ENCODE data around the gene DPP6.

The DPP6 gene

GRCh38 chr7:154232700-154233099 lies 180.5 kb downstream of the DPP6 start:
- TF ChIP-seq, protein P1, sequence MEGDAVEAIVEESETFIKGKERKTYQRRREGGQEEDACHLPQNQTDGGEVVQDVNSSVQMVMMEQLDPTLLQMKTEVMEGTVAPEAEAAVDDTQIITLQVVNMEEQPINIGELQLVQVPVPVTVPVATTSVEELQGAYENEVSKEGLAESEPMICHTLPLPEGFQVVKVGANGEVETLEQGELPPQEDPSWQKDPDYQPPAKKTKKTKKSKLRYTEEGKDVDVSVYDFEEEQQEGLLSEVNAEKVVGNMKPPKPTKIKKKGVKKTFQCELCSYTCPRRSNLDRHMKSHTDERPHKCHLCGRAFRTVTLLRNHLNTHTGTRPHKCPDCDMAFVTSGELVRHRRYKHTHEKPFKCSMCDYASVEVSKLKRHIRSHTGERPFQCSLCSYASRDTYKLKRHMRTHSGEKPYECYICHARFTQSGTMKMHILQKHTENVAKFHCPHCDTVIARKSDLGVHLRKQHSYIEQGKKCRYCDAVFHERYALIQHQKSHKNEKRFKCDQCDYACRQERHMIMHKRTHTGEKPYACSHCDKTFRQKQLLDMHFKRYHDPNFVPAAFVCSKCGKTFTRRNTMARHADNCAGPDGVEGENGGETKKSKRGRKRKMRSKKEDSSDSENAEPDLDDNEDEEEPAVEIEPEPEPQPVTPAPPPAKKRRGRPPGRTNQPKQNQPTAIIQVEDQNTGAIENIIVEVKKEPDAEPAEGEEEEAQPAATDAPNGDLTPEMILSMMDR (IDR thresholded peaks at IDR 0.05; ENCODE audit: insufficient read depth, low read length, missing control alignments) = no peak
- DNase-seq (ENCODE audit: low read depth, low spot score) = no peak
- ChIA-PET POLR2A (no interaction called here), CTCF (no interaction called here)
- no peak overlapping the region for H3K4me3 ChIP-seq (ENCODE audit: low read depth, low read length)

DNA sequence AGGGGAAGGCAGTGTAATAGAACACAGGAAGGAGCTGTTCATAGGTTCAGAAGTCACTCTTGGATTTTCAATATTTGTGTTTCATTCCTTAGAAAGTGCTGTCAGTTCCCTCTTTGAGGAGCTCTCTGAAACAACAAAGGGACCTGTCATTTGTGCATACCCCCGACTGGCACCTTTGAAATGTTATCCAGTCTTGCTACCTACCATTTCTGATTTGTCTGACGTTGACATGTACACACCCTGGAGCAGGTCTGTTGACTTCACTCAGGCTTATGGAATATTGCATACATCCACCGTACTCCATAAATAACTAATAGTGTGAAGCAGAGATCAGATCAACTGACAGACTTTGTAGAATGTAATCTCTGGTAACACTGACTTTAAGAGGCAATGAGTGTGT lies 189.8 kb downstream of the DPP6 start:
- CTCF ChIA-PET = no interaction called here
- POLR2A ChIA-PET = no interaction called here

DNA sequence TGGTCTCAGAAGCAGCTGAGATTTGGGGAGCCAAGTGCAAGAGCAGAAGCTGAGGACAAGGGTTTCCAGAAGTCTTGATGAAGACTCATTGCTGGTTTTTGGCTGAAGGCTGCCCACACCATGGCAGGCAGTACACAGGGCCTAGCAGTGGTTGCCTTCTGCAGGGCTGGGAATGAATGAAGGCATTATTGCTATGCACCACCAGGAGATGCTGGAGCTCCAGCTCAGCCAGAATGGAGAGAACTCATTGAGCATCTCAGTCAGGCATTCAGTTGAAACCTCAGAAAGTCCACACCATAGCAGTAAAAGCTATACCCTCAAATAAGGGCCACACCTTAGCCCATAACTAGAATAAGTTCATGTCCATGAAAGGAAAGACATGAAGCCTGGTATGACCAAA lies 190.5 kb downstream of the DPP6 start:
- TF ChIP-seq, protein P1 (IDR thresholded peaks at IDR 0.05; ENCODE audit: insufficient read depth, low read length, missing control alignments) = no peak
- no peak for DNase-seq (ENCODE audit: low read depth, low spot score)
- ChIA-PET CTCF (no interaction called here), POLR2A (no interaction called here)
- H3K4me3 ChIP-seq (ENCODE audit: low read depth, low read length) = no peak overlapping the region

More for the DNA sequence above, 189.8 kb downstream of the DPP6 start:
- no peak for DNase-seq (ENCODE audit: low read depth, low spot score)
- TF ChIP-seq, protein P1 (IDR thresholded peaks at IDR 0.05; ENCODE audit: insufficient read depth, low read length, missing control alignments) = no peak
- no peak overlapping the region for H3K4me3 ChIP-seq (ENCODE audit: low read depth, low read length)

GRCh38 chr7:154252046-154252445 lies 199.8 kb downstream of the DPP6 start:
- ChIA-PET POLR2A (no interaction called here), CTCF (no interaction called here)
- no peak overlapping the region for H3K4me3 ChIP-seq (ENCODE audit: low read depth, low read length)
- TF ChIP-seq, protein P1 (IDR thresholded peaks at IDR 0.05; ENCODE audit: insufficient read depth, low read length, missing control alignments) = no peak
- DNase-seq (ENCODE audit: low read depth, low spot score) = no peak

DNA sequence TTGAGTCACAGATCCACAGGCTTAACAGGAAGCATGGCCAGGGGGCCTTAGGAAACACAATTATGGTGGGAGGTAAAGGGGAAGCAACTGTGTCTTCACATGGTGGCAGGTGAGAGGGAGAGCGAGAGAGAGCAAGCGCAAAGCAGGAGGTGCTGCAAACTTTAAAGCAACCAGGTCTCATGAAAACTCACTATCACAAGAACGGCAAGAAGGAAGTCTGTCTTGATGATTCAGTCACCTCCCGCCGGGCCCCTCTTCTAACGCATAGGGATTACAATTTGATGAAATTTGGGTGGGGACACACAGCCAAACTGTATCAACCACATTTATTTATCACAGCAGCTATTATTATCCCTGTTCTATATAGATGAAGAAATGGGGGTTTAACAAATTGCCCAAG lies 201.6 kb downstream of the DPP6 start:
- no peak overlapping the region for H3K4me3 ChIP-seq (ENCODE audit: low read depth, low read length)
- ChIA-PET POLR2A (no interaction called here), CTCF (no interaction called here)
- TF ChIP-seq, protein P1 (IDR thresholded peaks at IDR 0.05; ENCODE audit: insufficient read depth, low read length, missing control alignments) = no peak
- DNase-seq (ENCODE audit: low read depth, low spot score) = no peak

- H3K4me3 ChIP-seq (ENCODE audit: low read depth, low read length) = no peak overlapping the region
- no peak for DNase-seq (ENCODE audit: low read depth, low spot score)
- TF ChIP-seq, protein P1 (IDR thresholded peaks at IDR 0.05; ENCODE audit: insufficient read depth, low read length, missing control alignments) = no peak
- POLR2A ChIA-PET = no interaction called here
- CTCF ChIA-PET = no interaction called here
Measured at GRCh38 chr7:154255324-154255723, 203.1 kb downstream of the DPP6 start.
